ENCODE measurements around the gene TBC1D22A.

TBC1D22A gene

GRCh38 chr22:46795845-46796565, 33.6 kb downstream of the TBC1D22A start:
- DNase-seq (ENCODE audit: low spot score), result no peak

- no peak for DNase-seq (ENCODE audit: low spot score)
Measured at GRCh38 chr22:46796566-46797195, 34.2 kb downstream of the TBC1D22A start.

- no peak for DNase-seq (ENCODE audit: low spot score)
Measured at GRCh38 chr22:46797355-46797754, 34.9 kb downstream of the TBC1D22A start.

- DNase-seq (ENCODE audit: low spot score), result no peak
Measured at GRCh38 chr22:46798041-46798365, 35.6 kb downstream of the TBC1D22A start.

GRCh38 chr22:46798366-46799350, 36.2 kb downstream of the TBC1D22A start:
- peak; percentile 77 for DNase-seq (ENCODE audit: low spot score)

- DNase-seq (ENCODE audit: low spot score), result no peak
Measured at GRCh38 chr22:46799626-46800025, 37.2 kb downstream of the TBC1D22A start.

- no peak for DNase-seq (ENCODE audit: low spot score)
Measured at GRCh38 chr22:46800102-46800857, 37.8 kb downstream of the TBC1D22A start.

- DNase-seq (ENCODE audit: low spot score), result no peak
Measured at GRCh38 chr22:46801331-46801811, 38.9 kb downstream of the TBC1D22A start.

- no peak for DNase-seq (ENCODE audit: low spot score)
Measured at GRCh38 chr22:46801826-46802607, 39.6 kb downstream of the TBC1D22A start.

- DNase-seq (ENCODE audit: low spot score), result no peak
Measured at GRCh38 chr22:46802608-46803027, 40.2 kb downstream of the TBC1D22A start.

GRCh38 chr22:46803031-46803880, 40.8 kb downstream of the TBC1D22A start:
- peak; percentile 68 for DNase-seq (ENCODE audit: low spot score)

GRCh38 chr22:46803936-46804335, 41.5 kb downstream of the TBC1D22A start:
- DNase-seq (ENCODE audit: low spot score), result no peak

GRCh38 chr22:46806794-46807193, 44.3 kb downstream of the TBC1D22A start:
- DNase-seq (ENCODE audit: low spot score), result no peak

- DNase-seq (ENCODE audit: low spot score), result no peak
Measured at GRCh38 chr22:46807458-46807857, 45.0 kb downstream of the TBC1D22A start.

- DNase-seq (ENCODE audit: low spot score), result no peak
Measured at GRCh38 chr22:46809153-46809885, 46.9 kb downstream of the TBC1D22A start.

- no peak for DNase-seq (ENCODE audit: low spot score)
Measured at GRCh38 chr22:46810856-46811786, 48.7 kb downstream of the TBC1D22A start.

- no peak for DNase-seq (ENCODE audit: low spot score)
Measured at GRCh38 chr22:46812034-46812605, 49.7 kb downstream of the TBC1D22A start.

GRCh38 chr22:46812788-46813187, 50.3 kb downstream of the TBC1D22A start:
- no peak for DNase-seq (ENCODE audit: low spot score)

Data from activated CD4-positive, alpha-beta T cell treated with anti-CD3 and anti-CD28 coated beads, Interleukin-2, Interleukin-4, amounts not matched to agents 100 ng/mL and 50 ng/mL, durations not matched to agents 16 hours and 8 hours (primary cell).